HG03060 (cell line): Measurements from ENCODE around the gene ZMIZ1.

Experiments used
- ATAC-seq: cut with Tn5 transposase; IDR thresholded peaks from one replicate; pipeline ENCODE4 v1.9.1; 2021; ENCODE audit warnings: low read depth, moderate number of reproducible peaks; ENCODE audit not compliant: unreplicated experiment

ZMIZ1 gene

GRCh38 chr10:79111427-79111826 is 42.7 kb downstream of the ZMIZ1 start:
- ATAC-seq, result no peak

GRCh38 chr10:79111846-79112614 is 43.3 kb downstream of the ZMIZ1 start:
- no peak for ATAC-seq

- ATAC-seq, result no peak
These were observed 44.2 kb downstream of the ZMIZ1 start for GRCh38 chr10:79112881-79113431.

GRCh38 chr10:79113827-79114226 is 45.1 kb downstream of the ZMIZ1 start:
- no peak for ATAC-seq

GRCh38 chr10:79115302-79115701 is 46.5 kb downstream of the ZMIZ1 start:
- no peak for ATAC-seq

GRCh38 chr10:79116368-79116767 is 47.6 kb downstream of the ZMIZ1 start:
- peak; percentile 25 for ATAC-seq

- ATAC-seq, result peak; percentile 47
These were observed 48.3 kb downstream of the ZMIZ1 start for GRCh38 chr10:79116801-79117723.

GRCh38 chr10:79118286-79119202 is 49.8 kb downstream of the ZMIZ1 start:
- no peak for ATAC-seq

GRCh38 chr10:79119306-79119705 is 50.5 kb downstream of the ZMIZ1 start:
- no peak for ATAC-seq

- no peak for ATAC-seq
These were observed 54.8 kb downstream of the ZMIZ1 start for GRCh38 chr10:79123547-79123963.

- ATAC-seq, result no peak
These were observed 55.3 kb downstream of the ZMIZ1 start for GRCh38 chr10:79124066-79124465.

GRCh38 chr10:79125092-79125491 is 56.3 kb downstream of the ZMIZ1 start:
- ATAC-seq, result no peak

- ATAC-seq, result no peak
These were observed 57.8 kb downstream of the ZMIZ1 start for GRCh38 chr10:79126351-79127080.

- ATAC-seq, result no peak
These were observed 58.6 kb downstream of the ZMIZ1 start for GRCh38 chr10:79127151-79127961.

GRCh38 chr10:79128241-79128922 is 59.6 kb downstream of the ZMIZ1 start:
- no peak for ATAC-seq

GRCh38 chr10:79128923-79129305 is 60.1 kb downstream of the ZMIZ1 start:
- no peak for ATAC-seq

- ATAC-seq, result no peak
These were observed 60.7 kb downstream of the ZMIZ1 start for GRCh38 chr10:79129361-79129997.

- ATAC-seq, result no peak
These were observed 61.5 kb downstream of the ZMIZ1 start for GRCh38 chr10:79130255-79130654.
